ENCODE data around the gene ENTREP1.

Gene ENTREP1

GRCh38 chr9:69364510-69365150 lies 39.6 kb downstream of the ENTREP1 start:
- Histone ChIP-seq H3K79me2 (ENCODE audit: control insufficient read depth, low read length) (no peaks in the 10 kb centered on the region), H3K36me3 (ENCODE audit: control insufficient read depth, low read length) (no peaks in the 10 kb centered on the region)
- TF ChIP-seq EZH2phosphoT487 (IDR thresholded peaks at IDR 0.05; ENCODE audit: borderline replicate concordance, low read length), result no peak

GRCh38 chr9:69370430-69370829 lies 45.4 kb downstream of the ENTREP1 start:
- H3K4me1 ChIP-seq (ENCODE audit: control insufficient read depth, low read length), result no peaks in the 10 kb centered on the region
- H3K4me2 ChIP-seq (ENCODE audit: low read length), result no peak overlapping the region
- H4K20me1 ChIP-seq (ENCODE audit: control insufficient read depth, insufficient read depth, low read depth, low read length), result no peaks in the 10 kb centered on the region
- no peak for TF ChIP-seq CTCF (IDR thresholded peaks at IDR 0.05; ENCODE audit: low read depth, low read length, poor library complexity, severe bottlenecking)
- no peak for TF ChIP-seq EZH2phosphoT487 (IDR thresholded peaks at IDR 0.05; ENCODE audit: borderline replicate concordance, low read length)
- no peaks in the 10 kb centered on the region for H3K27me3 ChIP-seq (ENCODE audit: control insufficient read depth, low read length)
- H3K27ac ChIP-seq (ENCODE audit: low read depth, low read length), result no peak overlapping the region
- no peaks in the 10 kb centered on the region for H3F3A ChIP-seq (ENCODE audit: control insufficient read depth, insufficient read depth)
- H3K36me3 ChIP-seq (ENCODE audit: control insufficient read depth, low read length), result no peaks in the 10 kb centered on the region
- H3K79me2 ChIP-seq (ENCODE audit: control insufficient read depth, low read length), result no peaks in the 10 kb centered on the region
- no peak overlapping the region for H3K4me3 ChIP-seq (ENCODE audit: low read length)
- no peaks in the 10 kb centered on the region for H3K9me3 ChIP-seq (ENCODE audit: control insufficient read depth, insufficient read depth, low read length)
- no peaks in the 10 kb centered on the region for H3K9me2 ChIP-seq (replicated peaks; ENCODE audit: control insufficient read depth, low read length)

More at GRCh38 chr9:69364510-69365150, 39.6 kb downstream of the ENTREP1 start:
- no peak overlapping the region for H3K27ac ChIP-seq (ENCODE audit: low read depth, low read length)
- no peaks in the 10 kb centered on the region for H4K20me1 ChIP-seq (ENCODE audit: control insufficient read depth, insufficient read depth, low read depth, low read length)
- no peaks in the 10 kb centered on the region; the same call in 1 of the 2 replicates for H3K9me3 ChIP-seq (ENCODE audit: control insufficient read depth, insufficient read depth, low read length)
- no peaks in the 10 kb centered on the region for H3F3A ChIP-seq (ENCODE audit: control insufficient read depth, insufficient read depth)
- H3K4me3 ChIP-seq (ENCODE audit: low read length), result no peak overlapping the region
- H3K4me2 ChIP-seq (ENCODE audit: low read length), result no peak overlapping the region
- no peaks in the 10 kb centered on the region for H3K4me1 ChIP-seq (ENCODE audit: control insufficient read depth, low read length)
- H3K27me3 ChIP-seq (ENCODE audit: control insufficient read depth, low read length), result no peaks in the 10 kb centered on the region
- no peaks in the 10 kb centered on the region for H3K9me2 ChIP-seq (replicated peaks; ENCODE audit: control insufficient read depth, low read length)

- Histone ChIP-seq H3K4me1 (ENCODE audit: control insufficient read depth, low read length) (no peaks in the 10 kb centered on the region), H3K36me3 (ENCODE audit: control insufficient read depth, low read length) (no peaks in the 10 kb centered on the region), H3K79me2 (ENCODE audit: control insufficient read depth, low read length) (no peaks in the 10 kb centered on the region), H3F3A (ENCODE audit: control insufficient read depth, insufficient read depth) (no peaks in the 10 kb centered on the region), H3K27ac (ENCODE audit: low read depth, low read length) (no peak overlapping the region), H3K9me3 (ENCODE audit: control insufficient read depth, insufficient read depth, low read length) (no peaks in the 10 kb centered on the region), H4K20me1 (ENCODE audit: control insufficient read depth, insufficient read depth, low read depth, low read length) (no peaks in the 10 kb centered on the region), H3K4me3 (ENCODE audit: low read length) (no peak overlapping the region), H3K27me3 (ENCODE audit: control insufficient read depth, low read length) (no peaks in the 10 kb centered on the region), H3K9me2 (replicated peaks; ENCODE audit: control insufficient read depth, low read length) (no peaks in the 10 kb centered on the region), H3K4me2 (ENCODE audit: low read length) (no peak overlapping the region)
- TF ChIP-seq CTCF (IDR thresholded peaks at IDR 0.05; ENCODE audit: low read depth, low read length, poor library complexity, severe bottlenecking) (no peak), EZH2phosphoT487 (IDR thresholded peaks at IDR 0.05; ENCODE audit: borderline replicate concordance, low read length) (no peak)
These were observed 46.0 kb downstream of the ENTREP1 start for GRCh38 chr9:69371001-69371400.

- Histone ChIP-seq H3K36me3 (ENCODE audit: control insufficient read depth, low read length) (no peaks in the 10 kb centered on the region), H3K4me1 (ENCODE audit: control insufficient read depth, low read length) (no peaks in the 10 kb centered on the region), H4K20me1 (ENCODE audit: control insufficient read depth, insufficient read depth, low read depth, low read length) (no peaks in the 10 kb centered on the region), H3K27ac (ENCODE audit: low read depth, low read length) (no peak overlapping the region), H3K27me3 (ENCODE audit: control insufficient read depth, low read length) (no peaks in the 10 kb centered on the region), H3K9me2 (replicated peaks; ENCODE audit: control insufficient read depth, low read length) (no peaks in the 10 kb centered on the region), H3K4me3 (ENCODE audit: low read length) (no peak overlapping the region), H3K4me2 (ENCODE audit: low read length) (no peak overlapping the region), H3K79me2 (ENCODE audit: control insufficient read depth, low read length) (no peaks in the 10 kb centered on the region), H3F3A (ENCODE audit: control insufficient read depth, insufficient read depth) (no peaks in the 10 kb centered on the region), H3K9me3 (ENCODE audit: control insufficient read depth, insufficient read depth, low read length) (no peaks in the 10 kb centered on the region)
- no peak for TF ChIP-seq CTCF (IDR thresholded peaks at IDR 0.05; ENCODE audit: low read depth, low read length, poor library complexity, severe bottlenecking)
- no peak for TF ChIP-seq EZH2phosphoT487 (IDR thresholded peaks at IDR 0.05; ENCODE audit: borderline replicate concordance, low read length)
These were observed 51.6 kb downstream of the ENTREP1 start for GRCh38 chr9:69376651-69377050.
